ENCODE results near the gene ADAMTSL4. TPM values are rescaled to one million over a fixed set of nuclear protein-coding genes. Genes with fewer than 3 reads are reported as not detected.

ADAMTSL4 gene
- total and polyA plus RNA-seq, 9 of the 15 experiments (the other 6 are each of a cell fraction or from before 2014, with no cell fraction given): 12.7 to 212 (median 35.6) TPM

DNA sequence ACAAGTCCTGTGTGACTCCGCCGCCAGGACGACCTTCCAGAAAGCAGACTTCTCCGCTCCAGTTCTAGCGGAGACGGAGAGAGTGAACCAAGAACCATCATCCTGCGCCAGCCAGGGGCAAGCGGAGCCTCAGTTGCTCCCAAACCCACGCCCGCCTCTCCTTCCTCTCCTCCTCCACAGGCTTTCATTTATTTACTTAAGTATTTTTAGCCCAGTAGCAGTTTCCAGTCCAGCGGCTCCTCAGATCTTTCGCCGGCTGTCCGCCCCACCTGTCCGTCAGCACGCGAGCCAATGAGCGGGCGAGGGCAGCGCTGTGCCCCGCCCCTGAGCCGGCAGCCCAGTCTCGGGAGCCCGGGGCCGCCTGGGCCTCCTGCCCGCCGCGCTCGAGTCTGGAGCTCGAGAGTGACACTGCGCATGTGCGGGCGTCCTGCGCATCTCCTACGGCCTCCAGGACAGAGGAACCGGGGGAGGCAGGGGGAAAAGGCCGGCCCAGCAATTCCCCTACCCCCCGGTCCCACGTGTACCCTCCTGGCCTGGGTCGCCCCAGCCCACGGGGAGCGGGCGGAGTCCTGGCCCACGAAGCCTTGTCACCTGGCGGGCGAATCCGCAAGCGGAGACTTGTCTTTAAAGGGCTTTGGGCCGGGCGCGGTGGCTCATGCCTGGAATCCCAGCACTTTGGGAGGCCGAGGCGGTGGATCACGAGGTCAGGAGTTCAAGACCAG is 33.7 kb upstream of the ADAMTSL4 start, which contains the start of gene FALEC (continued):
- TF ChIP-seq ARID4B (CRISPR knock-in tag; IDR thresholded peaks at IDR 0.05) (peak; percentile 82), ZNF324 (CRISPR knock-in tag; IDR thresholded peaks at IDR 0.05) (no peak), ZNF583 (CRISPR knock-in tag; IDR thresholded peaks at IDR 0.05) (0 out of 2 replicates have a peak, but pooled peaks have one; percentile 74), ZNF384 (IDR thresholded peaks at IDR 0.05; ENCODE audit: low read depth, low read length) (no peak), PHF21A (IDR thresholded peaks at IDR 0.05; ENCODE audit: borderline replicate concordance, low read depth) (0 out of 2 replicates have a peak, but pooled peaks have one; percentile 67), BHLHE40 (IDR thresholded peaks at IDR 0.05; ENCODE audit: low read length) (0 out of 2 replicates have a peak, but pooled peaks have one; percentile 40), GABPB1 (CRISPR knock-in tag; IDR thresholded peaks at IDR 0.05) (peak; percentile 68), HNRNPL (IDR thresholded peaks at IDR 0.05; ENCODE audit: low read depth, low read length) (no peak), HINFP (tag; conservative IDR thresholded peaks at IDR 0.05; ENCODE audit: low read depth) (no peak), PTTG1 (tag; IDR thresholded peaks at IDR 0.05; ENCODE audit: low read depth) (no peak), TAF1 (IDR thresholded peaks at IDR 0.05; ENCODE audit: control insufficient read depth, extremely low read depth, insufficient read depth, low read length, severe bottlenecking) (peak; percentile 58), ZNF395 (CRISPR knock-in tag; IDR thresholded peaks at IDR 0.05) (peak; percentile 24), RAD51 (IDR thresholded peaks at IDR 0.05; ENCODE audit: borderline replicate concordance, low read depth) (0 out of 2 replicates have a peak, but pooled peaks have one; percentile 2), RBM34 (IDR thresholded peaks at IDR 0.05; ENCODE audit: borderline replicate concordance, insufficient read depth, low read length) (no peak), RBM25 (IDR thresholded peaks at IDR 0.05; ENCODE audit: low read depth, low read length, severe bottlenecking) (peak; percentile 87)
- TF ChIP-seq, protein P1, sequence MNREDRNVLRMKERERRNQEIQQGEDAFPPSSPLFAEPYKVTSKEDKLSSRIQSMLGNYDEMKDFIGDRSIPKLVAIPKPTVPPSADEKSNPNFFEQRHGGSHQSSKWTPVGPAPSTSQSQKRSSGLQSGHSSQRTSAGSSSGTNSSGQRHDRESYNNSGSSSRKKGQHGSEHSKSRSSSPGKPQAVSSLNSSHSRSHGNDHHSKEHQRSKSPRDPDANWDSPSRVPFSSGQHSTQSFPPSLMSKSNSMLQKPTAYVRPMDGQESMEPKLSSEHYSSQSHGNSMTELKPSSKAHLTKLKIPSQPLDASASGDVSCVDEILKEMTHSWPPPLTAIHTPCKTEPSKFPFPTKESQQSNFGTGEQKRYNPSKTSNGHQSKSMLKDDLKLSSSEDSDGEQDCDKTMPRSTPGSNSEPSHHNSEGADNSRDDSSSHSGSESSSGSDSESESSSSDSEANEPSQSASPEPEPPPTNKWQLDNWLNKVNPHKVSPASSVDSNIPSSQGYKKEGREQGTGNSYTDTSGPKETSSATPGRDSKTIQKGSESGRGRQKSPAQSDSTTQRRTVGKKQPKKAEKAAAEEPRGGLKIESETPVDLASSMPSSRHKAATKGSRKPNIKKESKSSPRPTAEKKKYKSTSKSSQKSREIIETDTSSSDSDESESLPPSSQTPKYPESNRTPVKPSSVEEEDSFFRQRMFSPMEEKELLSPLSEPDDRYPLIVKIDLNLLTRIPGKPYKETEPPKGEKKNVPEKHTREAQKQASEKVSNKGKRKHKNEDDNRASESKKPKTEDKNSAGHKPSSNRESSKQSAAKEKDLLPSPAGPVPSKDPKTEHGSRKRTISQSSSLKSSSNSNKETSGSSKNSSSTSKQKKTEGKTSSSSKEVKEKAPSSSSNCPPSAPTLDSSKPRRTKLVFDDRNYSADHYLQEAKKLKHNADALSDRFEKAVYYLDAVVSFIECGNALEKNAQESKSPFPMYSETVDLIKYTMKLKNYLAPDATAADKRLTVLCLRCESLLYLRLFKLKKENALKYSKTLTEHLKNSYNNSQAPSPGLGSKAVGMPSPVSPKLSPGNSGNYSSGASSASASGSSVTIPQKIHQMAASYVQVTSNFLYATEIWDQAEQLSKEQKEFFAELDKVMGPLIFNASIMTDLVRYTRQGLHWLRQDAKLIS (CRISPR knock-in tag; IDR thresholded peaks at IDR 0.05): peak; percentile 65

Measured in K562 (cell line).